NCI-H2196 (cell line): ENCODE measurements around the gene SELENOP.
"Not testable (repeated sequence)": the region's sequence is repeated elsewhere in the genome, so short reads cannot be mapped to it uniquely, and the experiment has no call there.

ENCODE experiments used
- DNase-seq: peaks from one replicate; lab custom pipeline; 2025; ENCODE audit not compliant: unreplicated experiment; lab: John Stamatoyannopoulos, UW

The SELENOP gene

GRCh38 chr5:42811591-42812446 lies at the start of gene SELENOP:
TSS of gene SELENOP (minus strand) at chr5:42811892. CDS start at chr5:42808353, 3,539 bp downstream.
- no peak for DNase-seq

DNA sequence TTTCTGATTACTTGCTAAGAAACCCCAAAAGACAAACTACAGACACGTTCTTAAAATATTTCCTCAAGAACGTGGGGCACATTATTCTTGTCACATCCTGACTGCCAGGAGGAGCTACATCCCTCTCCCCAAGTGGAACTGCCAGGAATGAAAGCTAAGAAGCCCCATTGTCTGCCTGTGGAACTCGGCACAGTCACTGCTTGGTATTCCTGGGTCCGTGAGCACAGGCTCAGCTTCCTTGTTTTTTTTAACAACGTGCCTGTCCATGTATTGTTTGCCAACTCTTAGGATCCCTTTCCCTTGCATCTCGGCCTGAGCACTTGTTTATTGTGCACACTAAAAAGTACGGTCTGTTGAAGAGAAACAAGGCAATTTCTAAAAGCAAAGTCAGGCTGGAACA lies 47.0 kb upstream of the SELENOP start:
- DNase-seq: no peak

DNA sequence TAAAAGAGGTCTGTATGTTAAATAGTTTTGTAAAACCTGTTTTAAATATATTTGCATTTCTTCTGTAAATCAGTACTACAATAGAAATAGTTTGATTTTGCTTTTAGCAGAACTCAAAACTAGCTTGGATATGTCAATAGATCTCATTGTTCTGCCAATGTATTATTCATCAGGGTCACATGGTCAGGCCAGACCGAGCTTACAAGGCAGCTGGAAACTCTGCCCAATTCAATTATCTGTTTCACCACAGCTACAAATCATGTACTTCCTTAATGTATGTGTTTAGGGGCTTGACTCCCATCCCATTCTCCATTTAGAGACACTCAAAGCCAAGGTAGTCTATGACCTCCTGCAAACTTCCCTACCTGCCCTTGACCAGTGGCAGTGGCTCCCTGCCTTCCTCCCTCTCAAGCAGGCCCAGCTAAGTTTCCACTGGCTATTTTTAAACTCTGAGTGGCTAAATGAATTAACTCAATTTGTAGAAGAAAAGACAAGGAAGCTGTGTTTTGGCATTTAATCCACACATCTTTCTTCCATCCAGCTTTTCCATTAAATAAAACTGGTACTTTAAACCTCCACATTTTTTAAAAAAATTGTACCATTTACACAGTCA lies 46.4 kb upstream of the SELENOP start:
- no peak for DNase-seq

GRCh38 chr5:42855811-42856210 lies 44.1 kb upstream of the SELENOP start:
- DNase-seq: no peak

DNA sequence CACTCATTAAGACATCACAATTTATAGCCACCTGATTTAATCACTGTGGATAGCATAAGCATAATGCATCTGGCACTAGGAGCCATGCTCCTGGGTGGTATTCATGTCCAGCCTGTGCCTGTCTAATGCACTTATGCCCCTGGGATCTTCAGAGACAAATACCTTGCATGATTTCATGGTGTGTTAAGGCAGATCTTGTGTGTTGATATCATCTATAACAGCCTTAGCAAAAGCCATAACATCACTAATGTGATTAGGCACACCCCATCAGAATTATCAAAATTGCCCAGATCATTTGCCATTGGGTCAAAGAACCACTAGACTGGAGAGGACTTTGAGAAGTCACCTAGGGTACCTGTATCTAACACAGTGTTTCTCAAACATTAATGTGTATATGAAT lies 43.7 kb upstream of the SELENOP start:
- DNase-seq: no peak

DNA sequence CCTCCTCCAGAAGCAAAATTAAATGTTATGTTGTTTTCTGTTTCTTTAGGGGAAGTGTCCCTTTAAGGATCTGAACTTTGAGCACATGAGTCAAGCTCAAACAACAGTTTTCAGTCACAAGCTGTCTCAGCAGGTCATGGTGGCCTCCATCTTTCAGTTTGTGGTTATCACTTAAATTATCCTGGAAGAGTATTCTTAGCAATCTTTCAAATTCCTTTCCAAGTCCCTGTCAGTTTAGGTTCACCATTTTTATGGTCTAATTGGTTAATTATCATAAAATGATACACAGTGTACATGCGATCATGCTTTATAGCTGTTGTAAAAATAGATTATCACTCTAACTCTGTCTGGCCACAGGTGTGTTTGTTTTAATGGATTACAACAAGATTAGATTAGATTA lies 43.1 kb upstream of the SELENOP start:
- no peak for DNase-seq

DNA sequence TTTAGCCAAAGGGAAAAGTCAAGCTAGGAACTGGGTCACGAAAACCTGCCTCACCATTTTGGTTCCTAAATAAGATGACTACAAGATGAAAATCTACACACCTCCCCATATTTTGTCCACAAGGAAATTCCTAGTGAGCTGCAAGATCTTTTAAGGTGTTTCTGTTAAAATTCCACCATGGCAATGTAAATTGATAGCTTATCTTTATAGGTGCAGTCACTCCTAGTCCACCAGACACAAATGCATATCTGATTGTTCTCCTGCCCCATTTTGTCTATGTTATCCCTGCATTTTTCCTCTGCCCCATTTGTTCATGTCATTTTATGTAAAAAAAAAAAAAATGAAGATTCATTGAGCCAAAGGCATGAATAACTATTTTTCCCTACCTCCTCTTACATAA lies 41.1 kb upstream of the SELENOP start:
- no peak for DNase-seq

DNA sequence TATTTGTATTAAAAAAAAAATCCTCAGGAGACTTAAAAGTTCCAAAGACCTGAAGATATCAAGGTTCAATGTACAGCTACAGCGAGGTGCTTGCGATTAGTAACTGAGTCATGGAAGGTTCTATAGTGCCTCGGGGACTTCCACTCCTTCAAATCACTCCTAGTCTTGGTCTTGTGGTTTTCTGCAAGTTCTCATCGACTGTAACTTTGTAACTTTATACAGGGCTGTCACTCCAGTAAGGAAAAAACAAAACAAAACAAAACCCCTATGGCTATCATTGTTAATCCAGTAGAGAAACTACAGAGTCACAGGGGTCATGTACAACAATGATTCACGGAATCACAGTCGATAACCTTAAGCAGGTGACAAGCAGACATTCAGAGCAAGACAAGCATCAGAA lies 39.8 kb upstream of the SELENOP start:
- no peak for DNase-seq

- DNase-seq: no peak
These were observed 36.9 kb upstream of the SELENOP start for GRCh38 chr5:42848545-42848944.

- not testable (repeated sequence) for DNase-seq
These were observed 32.7 kb upstream of the SELENOP start for GRCh38 chr5:42844408-42844807.

DNA sequence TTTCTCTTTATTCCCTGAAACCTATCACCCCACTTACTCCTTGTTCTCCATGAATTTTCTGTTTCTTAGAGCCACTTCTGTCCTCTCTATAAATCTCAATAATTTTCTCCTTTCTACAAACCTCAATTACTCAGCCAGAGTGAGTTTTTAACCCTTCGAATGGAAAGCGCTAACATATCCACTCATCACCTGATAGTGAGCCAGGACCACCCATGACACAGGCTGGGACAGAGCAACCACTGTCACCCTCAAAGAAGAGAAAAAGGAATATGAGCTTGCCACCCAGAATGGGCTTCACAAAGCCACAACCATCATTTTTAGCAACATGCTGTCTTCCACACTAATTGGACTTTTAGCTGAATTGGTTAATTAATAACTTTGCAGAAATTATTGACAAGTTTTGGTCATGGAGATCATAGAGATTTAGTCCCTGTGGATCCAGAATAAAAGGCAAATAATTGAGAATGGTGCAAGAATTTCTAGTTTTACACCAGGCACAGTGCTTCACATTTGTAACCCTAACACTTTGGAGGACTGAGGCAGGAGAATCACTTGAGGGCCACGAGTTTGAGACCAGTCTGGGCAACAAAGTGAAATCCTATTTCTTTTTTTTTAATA lies 32.1 kb upstream of the SELENOP start:
- DNase-seq: no peak

DNA sequence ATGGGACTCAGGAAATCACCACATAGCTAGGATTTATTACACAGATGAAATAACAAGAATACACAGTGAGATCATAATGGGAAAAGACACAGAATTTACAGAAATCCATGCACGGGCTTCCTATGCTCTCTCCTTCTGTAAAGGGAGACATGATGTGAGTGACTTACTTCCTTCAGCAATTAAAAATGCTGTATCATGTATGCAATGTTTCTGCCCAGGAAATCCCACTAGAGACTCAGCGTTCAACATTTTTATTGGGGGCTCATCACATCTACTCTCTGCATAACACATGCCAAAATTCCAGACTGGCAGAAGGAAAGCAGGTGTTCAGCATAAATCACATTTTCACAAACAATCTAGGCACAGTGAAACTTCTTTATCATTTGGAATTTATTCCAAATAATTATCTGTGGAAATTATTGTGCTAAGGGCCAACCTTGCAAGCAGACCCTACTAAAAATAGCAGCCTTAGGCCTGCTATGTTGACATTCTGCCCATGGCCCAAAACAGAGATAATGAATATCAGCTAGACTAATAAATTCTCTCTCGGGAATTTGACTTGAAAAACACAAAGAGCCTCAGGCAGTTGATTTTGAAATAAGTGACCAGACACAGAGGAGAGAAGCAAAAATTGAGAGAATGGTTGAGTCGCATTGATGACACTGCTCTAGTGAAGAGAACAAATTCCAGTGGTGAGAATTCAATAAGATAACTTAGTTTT lies 31.4 kb upstream of the SELENOP start:
- DNase-seq: no peak

DNA sequence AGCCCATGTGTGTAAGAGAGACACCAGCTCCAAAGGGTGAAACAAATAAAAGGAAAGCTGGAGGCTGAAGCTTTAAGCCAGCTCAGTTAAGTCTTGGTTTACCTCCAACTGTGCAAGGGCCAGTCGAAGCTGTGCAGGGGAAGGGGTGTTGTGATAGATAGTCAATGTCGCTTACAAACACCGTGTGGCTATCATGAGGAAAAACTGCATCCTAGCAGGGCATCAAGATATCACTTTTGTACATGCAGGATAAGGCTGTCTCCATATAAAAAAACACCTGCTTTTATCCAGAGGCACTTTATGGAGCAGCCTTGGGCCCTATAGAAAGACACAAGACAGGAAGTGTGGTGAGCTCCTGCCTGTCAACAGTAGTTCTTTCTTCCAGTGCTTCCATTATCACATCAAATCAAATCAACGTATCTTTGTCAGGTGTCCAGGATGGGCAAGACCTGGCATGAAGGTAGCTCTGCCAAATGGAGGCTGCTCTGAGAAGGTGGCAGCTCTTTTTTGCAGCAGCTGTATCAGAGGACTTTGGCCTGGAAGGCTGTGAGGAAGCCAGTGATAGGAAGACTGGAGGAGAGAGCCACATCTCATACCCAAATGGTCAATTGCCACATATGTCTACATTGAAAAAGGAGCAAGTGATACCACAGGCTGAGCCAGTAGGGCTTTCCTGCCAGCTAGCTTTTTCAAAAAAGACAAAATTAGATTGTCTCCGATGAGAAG lies 29.3 kb upstream of the SELENOP start:
- DNase-seq: no peak

DNA sequence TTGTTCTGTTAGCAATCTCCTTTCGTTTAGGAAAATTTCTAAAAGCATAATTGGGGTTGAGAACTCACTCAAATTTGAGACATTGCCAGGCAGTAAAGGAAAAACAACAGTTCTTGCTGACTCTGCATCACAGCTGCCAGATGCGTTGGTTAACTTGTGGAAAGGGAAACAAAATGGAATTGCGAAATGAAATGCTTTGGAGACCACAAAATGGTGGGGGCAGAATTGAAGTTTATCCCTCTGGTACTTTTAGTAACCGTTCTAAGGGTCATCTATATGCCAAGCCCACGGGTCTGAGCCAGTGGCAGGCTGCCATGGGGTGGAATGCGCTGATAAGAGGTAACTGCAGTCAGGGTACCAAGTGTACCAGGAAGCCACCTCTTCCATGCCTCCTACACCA lies 28.6 kb upstream of the SELENOP start:
- no peak for DNase-seq

- no peak for DNase-seq
These were observed 27.5 kb upstream of the SELENOP start for GRCh38 chr5:42839196-42839595.

GRCh38 chr5:42837601-42838000 lies 25.9 kb upstream of the SELENOP start:
- no peak for DNase-seq

- DNase-seq: no peak
These were observed 24.5 kb upstream of the SELENOP start for GRCh38 chr5:42836070-42836769.

GRCh38 chr5:42832060-42832459 lies 20.4 kb upstream of the SELENOP start:
- DNase-seq: no peak

DNA sequence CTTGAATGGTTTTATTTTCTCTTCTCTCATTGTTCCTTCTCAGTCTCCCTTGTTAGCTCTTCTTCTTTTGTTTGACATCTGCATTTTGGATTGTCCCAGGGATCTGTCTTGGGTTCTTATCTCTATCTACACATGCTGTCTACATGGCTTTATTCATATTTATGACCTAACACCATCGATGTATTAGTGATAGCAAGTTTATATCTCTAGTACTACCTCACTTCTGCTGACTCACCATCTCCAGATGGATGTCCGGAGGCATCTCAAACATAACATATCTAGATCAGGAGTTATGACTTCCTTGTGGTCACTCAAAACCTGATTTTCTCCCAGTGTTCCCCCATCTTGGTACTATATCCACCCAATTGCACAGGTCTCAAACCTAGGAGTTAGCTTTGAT lies 19.2 kb upstream of the SELENOP start:
- no peak for DNase-seq

GRCh38 chr5:42828671-42829070 lies 17.0 kb upstream of the SELENOP start:
- no peak for DNase-seq
